ENCODE measurements around the gene SUOX.
"Not testable (repeated sequence)": the region's sequence is repeated elsewhere in the genome, so short reads cannot be mapped to it uniquely, and the experiment has no call there.

Gene SUOX

DNA sequence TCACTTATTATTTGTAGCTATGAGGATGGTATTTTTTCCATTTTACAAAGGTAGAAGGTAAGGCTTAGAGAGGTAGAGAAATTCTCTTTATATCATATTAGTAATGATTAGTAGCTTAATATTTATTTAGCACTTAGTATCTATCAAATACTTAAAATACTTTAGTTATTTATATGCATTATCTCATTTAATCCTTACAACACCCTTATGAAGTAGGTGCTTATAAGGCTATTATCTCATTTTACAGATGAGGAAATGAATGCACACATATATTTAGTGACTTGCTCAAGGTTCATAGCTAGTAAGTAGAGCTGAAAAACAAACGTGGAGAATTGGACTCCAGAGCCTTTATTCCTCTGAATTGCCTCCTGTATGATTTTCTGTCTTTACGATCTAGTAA, 12.2 kb upstream of the SUOX start:
- no peak for DNase-seq

DNA sequence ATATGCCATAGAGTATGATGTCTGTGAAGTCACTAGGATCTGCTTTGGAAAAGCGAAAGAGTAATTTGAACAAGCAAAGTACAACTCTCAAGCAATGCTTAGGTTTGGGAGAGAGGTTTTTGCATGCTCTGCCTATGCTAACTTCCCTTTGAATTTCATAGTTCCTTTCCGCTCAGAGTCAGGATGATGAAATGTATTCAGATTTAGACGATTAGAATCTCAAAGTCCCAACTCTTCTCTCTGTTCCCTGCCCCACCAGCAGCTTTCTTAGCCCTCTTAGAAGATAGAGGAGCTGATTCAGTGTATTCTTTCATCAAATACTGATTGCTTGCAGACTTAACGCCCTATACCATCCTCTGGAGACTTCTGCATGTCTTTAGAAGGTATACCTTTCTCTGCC, 11.7 kb upstream of the SUOX start:
- DNase-seq: no peak

DNA sequence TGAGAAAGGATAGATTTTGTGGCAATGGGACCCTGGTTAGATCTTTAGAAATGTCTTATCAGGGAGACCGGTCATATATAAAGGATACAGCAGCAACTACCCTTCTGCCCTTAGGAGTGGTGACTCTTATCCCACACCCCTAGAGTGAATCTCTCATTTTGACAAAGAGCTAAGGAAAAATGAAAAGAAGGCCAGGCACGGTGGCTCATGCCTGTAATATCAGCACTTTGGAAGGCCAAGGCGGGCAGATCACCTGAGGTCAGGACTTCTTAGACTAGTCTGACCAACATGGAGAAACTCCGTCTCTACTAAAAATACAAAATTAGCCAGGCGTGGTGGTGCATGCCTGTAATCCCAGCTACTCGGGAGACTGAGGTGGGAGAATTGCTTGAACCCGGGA, 11.1 kb upstream of the SUOX start:
- DNase-seq: not testable (repeated sequence)

DNA sequence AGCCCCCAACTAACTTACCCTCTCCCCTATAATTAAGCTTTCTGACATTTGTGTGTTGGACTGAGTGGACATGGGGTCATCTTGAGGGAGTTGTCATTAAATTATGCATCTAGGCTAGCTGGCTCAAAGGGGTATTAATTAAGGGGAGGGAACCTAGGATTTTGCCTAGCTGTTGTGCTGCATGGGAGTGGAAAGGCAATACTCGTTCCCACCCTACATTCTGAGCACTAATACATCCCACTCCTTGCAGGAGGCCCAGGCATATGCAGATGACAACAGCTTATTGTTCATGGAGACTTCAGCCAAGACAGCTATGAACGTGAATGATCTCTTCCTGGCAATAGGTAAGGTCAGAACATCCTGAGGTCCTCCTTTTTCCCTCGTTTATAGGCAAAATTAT, 6.0 kb upstream of the SUOX start:
- DNase-seq: no peak

DNA sequence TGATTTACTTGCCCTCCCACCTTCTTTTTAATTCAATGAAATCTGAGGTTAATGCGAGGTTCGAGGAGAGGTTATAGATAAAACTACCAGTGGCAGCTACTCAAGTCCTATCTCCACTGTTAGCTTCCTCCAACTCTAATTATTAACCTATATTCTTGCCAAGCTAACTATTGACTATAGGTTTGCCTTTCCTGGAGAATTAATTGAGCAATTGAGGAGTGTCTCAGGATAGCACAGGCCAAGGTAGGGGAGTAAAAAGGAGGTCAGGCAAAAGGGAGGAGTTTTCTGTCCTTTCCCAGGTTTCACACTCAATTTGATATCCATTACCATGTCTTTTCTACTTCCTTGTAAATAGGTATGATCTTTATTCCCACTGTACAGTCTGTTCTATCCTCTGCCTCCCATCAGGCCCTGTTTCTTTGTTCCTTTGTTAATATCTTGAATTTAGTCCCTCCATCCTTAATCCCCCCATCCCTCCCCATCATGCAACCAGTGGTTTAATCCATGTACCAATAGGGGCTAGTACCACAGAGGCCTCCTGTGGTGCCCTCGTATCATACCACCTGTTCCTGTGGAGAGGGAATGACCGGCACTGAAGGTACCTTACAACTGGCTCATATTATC, 3.7 kb upstream of the SUOX start:
- DNase-seq: no peak

DNA sequence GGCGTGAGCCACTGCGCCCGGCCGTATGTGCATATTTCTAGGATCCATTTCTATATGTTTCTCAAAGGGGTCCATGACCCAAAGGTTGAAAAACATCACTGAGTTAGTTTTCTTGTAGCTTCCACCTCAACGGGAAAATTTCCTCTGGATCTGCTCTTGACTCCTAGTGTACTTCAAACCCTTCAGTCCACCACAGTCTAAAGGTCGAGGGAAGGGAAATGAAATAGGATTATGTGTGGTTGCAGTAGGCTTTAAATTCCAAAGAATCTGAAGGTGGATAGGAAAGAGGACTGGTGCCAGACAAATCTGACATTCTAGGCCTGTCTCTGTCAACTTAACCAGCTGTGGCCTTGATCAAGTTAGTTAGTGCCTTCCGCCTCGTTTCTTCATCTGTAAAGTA, 1.7 kb upstream of the SUOX start:
- no peak for DNase-seq

DNA sequence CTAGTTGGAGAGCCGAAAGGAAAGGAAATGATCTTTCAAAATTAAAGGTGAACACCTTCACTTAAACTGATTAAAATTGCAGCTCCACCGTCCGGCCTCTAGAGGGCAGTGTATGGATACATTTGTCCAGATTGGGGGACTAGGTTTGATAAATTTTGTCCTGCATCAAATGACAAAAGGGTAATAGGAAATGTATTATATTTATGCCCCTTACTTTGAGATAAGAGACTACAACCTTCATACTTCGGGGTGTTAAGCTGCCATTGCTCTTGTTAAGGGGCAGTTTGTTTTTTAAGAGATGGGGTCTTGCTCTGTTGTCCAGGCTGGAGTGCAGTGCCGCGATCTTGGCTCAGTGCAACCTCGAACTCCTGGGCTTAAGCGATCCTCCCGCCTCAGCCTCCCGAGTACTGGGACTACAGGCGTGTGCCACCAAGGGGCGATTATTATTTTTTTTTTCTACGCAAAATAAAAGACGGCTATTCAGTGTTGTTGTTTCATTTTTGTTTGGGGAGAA, 818 bp upstream of the SUOX start:
- peak; percentile 80 for DNase-seq

DNA sequence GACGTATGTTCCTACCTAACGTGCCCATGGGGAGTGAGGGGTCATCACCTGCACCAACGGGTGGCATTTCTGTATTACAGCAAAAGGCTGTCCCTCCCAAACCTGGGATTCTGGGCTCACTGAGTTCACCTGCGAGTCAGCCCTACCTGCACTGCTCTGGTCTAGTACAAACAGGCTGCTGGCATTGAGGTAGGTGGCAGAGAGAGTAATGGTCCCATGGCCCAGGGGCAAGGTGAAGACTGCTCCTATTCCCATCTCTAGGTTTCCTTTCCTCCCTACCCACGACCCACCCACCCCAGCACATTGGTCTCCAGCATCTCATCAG, 421 bp downstream of the SUOX start:
- no peak for DNase-seq

DNA sequence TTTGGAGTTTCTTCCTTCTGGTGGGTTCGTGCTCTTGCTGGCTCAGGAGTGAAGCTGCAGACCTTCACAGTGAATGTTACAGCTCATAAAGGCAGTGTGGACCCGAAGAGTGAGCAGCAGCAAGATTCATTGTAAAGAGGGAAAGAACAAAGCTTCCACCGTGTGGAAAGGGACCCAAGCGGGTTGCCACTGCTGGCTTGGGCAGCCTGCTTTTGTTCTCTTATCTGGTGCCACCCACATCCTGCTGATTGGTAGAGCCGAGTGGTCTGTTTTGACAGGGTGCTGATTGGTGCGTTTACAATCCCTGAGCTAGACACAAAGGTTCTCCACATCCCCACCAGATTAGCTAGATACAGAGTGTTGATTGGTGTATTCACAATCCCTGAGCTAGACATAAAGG, 2.4 kb downstream of the SUOX start:
- peak; percentile 35 for DNase-seq

DNA sequence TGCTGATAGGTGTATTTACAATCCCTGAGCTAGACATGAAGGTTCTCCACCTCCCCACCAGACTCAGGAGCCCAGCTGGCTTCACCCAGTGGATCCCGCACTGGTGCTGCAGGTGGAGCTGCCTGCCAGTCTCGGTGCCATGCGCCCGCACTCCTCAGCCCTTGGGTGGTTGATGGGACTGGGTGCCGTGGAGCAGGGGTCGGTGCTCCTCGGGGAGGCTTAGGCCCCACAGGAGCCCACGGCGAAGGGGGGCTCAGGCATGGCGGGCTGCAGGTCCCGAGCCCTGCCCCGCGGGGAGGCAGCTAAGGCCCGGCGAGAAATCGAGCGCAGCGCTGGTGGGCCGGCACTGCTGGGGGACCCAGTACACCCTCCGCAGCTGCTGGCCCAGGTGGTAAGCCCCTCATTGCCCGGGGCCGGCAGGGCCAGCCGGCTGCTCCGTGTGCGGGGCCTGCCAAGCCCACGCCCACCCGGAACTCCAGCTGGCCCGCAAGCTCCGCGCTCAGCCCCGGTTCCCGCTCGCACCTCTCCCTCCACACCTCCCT, 3.0 kb downstream of the SUOX start:
- not testable (repeated sequence) for DNase-seq

DNA sequence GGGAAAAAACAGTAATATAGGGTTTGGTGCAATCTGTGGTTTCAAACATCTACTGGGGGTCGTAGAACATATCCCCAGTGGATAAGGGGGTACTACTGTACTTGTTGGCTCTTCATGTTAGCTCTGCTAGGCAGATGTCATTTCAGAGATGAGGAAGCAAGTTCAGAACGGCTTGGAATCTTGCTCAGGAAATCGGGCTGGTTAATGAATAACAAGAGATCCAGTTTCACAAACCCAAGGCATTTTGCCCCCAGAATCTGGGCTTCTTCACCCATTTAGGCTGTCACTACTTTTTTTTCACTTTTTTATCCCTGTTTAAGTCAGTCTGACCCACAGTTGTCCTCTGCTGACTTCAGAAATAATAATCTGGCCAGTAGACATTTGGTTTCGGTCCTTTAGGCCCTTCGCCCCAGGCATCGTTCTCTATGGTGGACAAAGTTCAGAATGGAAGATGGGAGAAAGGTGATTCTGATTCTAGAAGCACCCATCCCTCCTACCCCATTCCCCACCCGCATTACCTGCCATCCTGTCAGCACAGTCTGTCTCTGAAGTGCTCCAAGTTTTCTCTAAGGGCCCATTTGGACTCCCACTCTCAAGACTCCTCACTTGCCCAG, 4.5 kb downstream of the SUOX start:
- DNase-seq: no peak

DNA sequence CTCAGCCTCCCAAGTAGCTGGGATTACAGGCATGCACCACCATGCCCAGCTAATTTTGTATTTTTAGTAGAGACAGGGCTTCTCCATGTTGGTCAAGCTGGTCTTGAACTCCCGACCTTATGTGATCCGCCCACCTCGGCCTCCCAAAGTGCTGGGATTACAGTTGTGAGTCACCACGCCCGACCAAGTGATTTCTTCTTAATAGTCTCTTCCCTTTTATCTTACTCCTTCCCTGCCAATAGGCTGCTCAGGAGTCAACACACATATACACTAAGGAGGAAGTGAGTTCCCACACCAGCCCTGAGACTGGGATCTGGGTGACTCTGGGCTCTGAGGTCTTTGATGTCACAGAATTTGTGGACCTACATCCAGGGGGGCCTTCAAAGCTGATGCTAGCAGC, 6.3 kb downstream of the SUOX start:
- not testable (repeated sequence) for DNase-seq

DNA sequence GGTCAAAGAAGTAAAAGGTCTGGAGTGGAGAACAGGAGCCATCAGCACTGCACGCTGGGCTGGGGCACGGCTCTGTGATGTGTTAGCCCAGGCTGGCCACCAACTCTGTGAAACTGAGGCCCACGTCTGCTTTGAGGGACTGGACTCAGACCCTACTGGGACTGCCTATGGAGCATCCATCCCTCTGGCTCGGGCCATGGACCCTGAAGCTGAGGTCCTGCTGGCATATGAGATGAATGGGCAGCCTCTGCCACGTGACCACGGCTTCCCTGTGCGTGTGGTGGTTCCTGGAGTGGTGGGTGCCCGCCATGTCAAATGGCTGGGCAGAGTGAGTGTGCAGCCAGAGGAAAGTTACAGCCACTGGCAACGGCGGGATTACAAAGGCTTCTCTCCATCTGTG, 7.1 kb downstream of the SUOX start:
- DNase-seq: no peak

DNA sequence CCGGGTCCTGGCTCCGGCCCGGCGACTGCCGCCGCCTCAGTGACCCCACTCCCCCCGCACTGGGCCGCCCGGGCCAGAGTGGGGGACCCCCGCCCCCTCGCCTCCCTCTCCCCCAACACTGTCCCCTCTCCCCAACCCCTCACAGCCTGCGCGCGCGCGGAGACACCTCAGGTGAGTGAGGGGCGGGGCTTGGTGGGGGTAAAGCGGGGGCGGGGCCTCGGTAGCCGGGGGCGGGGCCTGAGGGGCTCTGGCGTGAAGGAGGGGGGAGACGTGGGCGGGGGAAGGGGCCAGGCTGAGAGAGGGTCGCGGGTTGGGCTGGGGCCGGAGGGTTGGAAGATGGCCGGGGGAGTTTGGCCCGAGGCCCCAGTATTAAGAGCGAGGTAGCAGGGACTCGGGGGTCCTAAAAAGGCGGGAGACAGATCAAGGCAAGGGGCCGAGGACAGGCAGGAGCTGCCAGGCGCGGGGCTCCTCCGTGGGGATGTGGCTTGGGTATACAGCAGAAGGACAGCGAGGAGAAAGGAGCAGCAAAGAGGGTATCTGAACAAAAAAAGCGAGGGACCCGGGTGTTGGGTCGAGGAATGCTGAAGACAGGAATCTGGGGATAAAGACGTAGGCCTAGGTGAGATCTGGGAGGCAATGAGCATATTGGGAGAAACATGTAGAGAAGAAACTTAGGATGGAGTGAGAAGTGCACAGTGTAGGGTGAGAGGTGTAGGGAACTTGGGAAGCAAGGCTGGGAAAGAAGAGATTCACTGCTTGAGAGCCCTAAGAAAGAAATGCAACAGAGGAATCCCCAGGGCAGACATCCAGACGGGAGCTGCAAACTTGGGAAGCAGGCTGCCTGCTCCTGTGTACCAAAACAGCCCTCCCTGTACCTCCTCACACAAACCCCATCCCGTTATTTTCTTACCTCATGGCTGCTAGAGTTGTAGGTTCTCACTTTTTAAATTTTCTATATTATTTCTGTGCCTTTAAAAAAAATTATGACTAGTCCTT, 10.8 kb downstream of the SUOX start:
- peak; percentile 64 for DNase-seq

DNA sequence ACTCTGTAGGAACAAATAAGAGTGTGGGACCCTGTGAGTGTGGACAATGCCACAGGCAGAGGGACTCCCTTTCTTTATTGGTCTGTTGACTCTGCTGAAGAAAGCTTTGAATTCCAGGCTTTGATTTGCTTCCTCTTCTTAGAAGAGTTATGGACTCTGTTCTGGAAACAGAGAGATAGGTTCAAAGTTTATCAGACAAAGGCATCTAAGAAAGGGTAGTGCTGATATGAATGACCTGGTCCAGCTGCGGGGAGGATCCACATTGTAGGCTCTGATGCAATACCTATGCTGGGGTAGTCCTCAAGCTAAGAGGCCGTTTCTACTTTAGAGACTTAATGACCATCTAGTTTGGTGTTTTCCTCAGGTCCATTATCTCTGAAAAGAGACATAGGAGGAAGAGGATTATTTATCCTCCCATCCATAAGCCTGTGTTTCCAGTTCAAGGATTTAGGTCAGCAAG, 13.1 kb downstream of the SUOX start:
- DNase-seq: no peak

DNA sequence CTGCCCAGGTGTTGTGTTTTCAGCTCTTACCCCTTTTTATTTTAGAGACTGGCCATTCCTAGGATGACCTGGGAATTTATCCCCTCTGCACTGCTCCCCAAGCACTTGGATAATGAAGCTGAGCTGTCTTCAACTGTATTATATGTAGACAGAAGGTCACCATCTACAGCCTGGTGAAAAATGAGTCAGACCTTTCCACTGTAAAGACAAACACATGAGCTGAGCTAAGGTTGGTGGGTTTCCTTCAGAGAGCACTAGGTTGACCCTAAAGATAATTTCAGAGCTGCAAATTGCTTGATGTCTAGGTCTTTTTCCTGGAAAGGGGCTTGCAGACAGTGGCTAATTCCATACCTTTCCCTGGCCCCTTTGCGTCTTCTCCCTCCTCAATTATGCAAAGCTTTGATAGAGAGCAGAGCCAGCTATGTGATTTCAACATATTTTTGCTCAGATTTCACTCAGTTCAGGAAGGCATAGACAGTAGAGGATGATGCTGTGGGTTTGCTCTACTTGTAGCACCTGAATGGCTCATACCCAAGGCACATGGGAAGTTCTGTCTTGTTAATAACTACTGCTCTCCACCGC, 14.5 kb downstream of the SUOX start:
- DNase-seq: no peak

DNA sequence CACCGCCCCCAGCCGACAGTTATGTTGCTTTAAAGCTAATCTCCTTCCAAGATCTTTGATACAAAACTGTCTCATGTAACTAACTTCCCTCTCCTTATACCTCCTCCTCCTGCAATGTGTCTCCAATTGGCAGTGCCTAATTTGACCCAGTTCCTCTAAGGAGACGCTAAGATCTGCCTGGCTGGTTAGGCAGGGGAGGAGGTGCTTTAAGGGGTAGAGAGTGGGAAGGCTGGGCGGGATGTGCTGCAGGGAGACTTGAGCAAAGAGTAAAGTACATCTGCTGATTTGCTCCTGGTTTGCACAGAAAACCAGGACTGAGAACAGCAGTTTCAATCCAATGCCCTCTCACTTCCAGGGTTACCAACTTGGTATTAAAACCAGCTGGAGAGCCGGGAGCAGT, 16.4 kb downstream of the SUOX start:
- DNase-seq: no peak

DNA sequence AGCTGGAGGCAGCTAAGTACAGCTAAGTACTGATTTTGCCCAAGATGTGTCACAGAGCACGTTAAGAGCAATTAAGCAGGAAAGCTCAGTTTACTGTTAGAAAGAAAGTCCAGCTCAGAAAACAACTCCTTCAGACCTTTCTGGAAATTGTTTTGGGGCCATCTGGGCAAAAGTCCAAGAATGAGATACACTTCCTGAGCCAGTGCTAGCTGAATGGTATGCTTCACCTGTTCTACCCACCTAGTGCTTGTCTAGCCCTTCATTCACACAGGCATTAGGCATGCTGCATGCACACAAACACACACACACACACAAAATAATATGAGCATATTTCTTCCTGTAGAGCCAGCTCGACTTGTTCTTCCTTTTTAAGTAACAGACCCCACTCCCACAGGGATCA, 17.1 kb downstream of the SUOX start:
- no peak for DNase-seq

DNA sequence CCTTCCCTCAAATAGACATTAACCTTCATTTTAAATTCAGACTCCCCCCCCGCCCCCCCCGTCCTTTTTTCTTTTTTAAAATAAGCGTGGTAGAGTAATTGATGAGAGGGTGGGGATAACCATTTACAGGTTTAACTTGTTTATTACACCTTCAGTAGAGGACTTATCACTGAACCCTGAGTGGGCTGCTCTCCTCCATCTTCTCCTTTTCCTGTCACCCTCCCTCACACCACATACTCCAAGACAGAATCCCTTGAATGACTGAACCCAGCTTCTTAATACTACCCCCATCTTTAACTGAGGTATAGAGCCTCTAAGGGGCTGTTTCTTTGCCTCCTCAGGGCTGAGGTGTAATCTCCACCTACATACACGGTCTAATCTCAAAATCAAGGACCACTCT, 20.1 kb downstream of the SUOX start:
- no peak for DNase-seq

DNA sequence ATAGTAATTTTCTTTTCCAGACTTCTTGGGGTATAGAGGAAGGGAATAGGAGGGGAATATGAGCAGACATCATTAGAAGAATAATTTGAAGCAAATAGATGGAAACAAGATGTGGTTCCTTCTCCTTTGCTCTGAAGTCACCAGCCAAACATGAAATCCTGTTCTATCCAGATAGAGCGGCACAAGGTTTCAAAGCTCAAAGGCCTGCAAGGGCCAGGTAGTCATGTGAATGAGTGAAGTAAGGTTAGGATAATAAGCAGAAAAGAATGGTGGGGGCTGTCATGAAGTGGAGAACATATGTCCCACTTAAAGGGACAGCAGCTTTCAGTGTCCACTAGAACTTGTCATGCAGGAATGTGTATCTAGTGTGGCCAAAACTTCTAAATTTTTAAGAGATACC, 21.3 kb downstream of the SUOX start:
- no peak for DNase-seq

DNA sequence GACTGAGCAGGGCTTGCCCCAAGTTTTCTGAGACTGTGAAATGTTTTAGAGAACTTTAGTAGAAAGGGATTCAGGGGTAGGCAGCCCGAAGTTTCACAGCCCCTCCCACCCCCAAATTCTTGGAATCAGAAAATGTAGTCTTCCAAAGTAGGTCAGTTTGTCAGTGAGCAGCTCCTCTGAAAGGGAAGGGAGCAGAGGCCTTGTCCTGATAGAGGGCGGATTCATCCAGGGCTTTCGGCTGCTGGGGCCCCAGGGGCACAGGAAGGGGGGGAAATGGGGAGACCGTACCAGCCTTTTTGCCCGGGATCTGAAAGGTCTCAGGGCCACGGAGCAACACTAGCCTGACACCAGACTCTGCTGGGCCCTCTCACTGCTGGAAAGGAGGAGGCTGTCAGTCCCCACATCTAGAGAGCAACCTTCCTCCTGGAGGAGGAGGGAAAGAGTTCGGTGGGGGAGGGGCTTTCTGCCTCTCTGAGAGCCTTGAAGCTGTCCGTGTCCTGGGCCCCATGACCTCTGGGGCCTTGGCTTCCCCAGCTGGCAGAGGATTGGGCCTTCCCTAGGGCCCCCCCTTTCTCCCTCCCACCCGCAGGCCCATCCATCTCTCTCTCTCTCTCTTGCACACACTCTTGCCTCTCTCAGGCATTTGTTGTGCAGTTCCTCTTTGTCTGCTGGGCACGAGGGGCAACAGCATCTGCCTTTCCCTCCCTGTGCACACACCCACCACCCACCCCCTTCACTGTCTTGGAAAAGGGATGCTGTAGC, 23.5 kb downstream of the SUOX start, which contains the start of gene IKZF4:
TSS of gene IKZF4 (plus strand) at position 621 of the 762 bp plus-strand sequence. CDS start 451 bp downstream, outside the sequence.
- DNase-seq: peak; percentile 43

DNA sequence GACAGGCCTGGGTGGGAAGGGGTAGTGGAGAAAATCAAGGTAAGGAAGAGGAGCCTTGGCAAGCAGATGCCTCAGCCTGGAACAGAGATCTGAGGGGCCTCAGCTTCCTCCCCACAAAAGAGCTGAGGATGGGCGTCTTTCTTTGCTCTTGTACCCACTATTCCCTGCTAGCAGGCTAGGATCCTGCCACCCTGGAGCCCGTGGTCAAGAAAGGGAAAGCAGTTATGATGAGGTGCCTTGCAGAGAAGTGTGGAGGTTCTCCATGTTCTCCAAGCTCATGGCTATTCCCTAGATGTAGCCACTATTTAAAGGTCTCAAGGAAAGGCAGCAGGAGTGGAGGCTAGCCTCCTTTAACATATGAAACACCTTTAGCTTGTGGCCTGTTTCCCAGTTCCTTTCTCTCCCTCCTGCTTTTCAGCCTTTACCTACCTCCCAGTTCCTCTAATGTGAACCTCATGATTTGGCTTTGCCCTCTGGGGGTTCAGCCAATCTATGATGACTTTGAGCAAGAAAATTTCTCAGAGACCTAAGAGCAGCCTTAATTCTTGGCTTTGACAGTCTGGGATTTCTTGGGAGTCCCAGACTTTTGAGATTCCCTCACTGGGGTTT, 24.9 kb downstream of the SUOX start:
- DNase-seq: no peak
